HUDEP-2 (cell line): ENCODE measurements around the gene SRGAP1.
"Not testable (repeated sequence)": the region's sequence is repeated elsewhere in the genome, so short reads cannot be mapped to it uniquely, and the experiment has no call there.

Experiments
- DNase-seq, 76 experiments: peaks; one replicate each; lab custom pipeline; 2025; ENCODE audit not compliant: unreplicated experiment in 76 of 76; lab: John Stamatoyannopoulos, UW

SRGAP1 gene

GRCh38 chr12:64184216-64184615, 339.7 kb downstream of the SRGAP1 start:
- DNase-seq = no peak

GRCh38 chr12:64186789-64187188, 342.3 kb downstream of the SRGAP1 start:
- no peak for DNase-seq

GRCh38 chr12:64187370-64187769, 342.9 kb downstream of the SRGAP1 start:
- no peak for DNase-seq

- no peak for DNase-seq
Measured at GRCh38 chr12:64187794-64188193, 343.3 kb downstream of the SRGAP1 start.

GRCh38 chr12:64189530-64189929, 345.0 kb downstream of the SRGAP1 start:
- no peak for DNase-seq

GRCh38 chr12:64190140-64190539, 345.6 kb downstream of the SRGAP1 start:
- no peak for DNase-seq

- no peak for DNase-seq
Measured at GRCh38 chr12:64192644-64193444, 348.3 kb downstream of the SRGAP1 start.

GRCh38 chr12:64193931-64194330, 349.4 kb downstream of the SRGAP1 start:
- DNase-seq = no peak

GRCh38 chr12:64194333-64195149, 350.0 kb downstream of the SRGAP1 start:
- no peak for DNase-seq

- not testable (repeated sequence) for DNase-seq
Measured at GRCh38 chr12:64195841-64196240, 351.3 kb downstream of the SRGAP1 start.

GRCh38 chr12:64203036-64203435, 358.5 kb downstream of the SRGAP1 start:
- no peak for DNase-seq

GRCh38 chr12:64203775-64204174, 359.3 kb downstream of the SRGAP1 start:
- no peak for DNase-seq

GRCh38 chr12:64205542-64205941, 361.0 kb downstream of the SRGAP1 start:
- DNase-seq = no peak

- no peak for DNase-seq
Measured at GRCh38 chr12:64207453-64207852, 363.0 kb downstream of the SRGAP1 start.
